Osteoblast (primary cell): ENCODE data around the gene EPS8L2. TPM values are rescaled to one million over a fixed set of nuclear protein-coding genes. Genes with fewer than 3 reads are reported as not detected.

Experiments used
- DNase-seq: peaks from one replicate; pipeline ENCODE4 v3.0.0; 2011; ENCODE audit warnings: low spot score, mixed read lengths; ENCODE audit not compliant: insufficient read length; ENCODE audit errors: missing footprints
- H2AFZ ChIP-seq: 2 replicates; pipeline ENCODE4 v1.6.0; 2011; ENCODE audit warnings: mild to moderate bottlenecking, low read length
- H3K27ac ChIP-seq: 2 replicates; pipeline ENCODE4 v1.5.1; 2011; ENCODE audit warnings: mild to moderate bottlenecking, low read depth, low read length, moderate library complexity
- H3K27me3 ChIP-seq: 2 replicates; pipeline ENCODE4 v1.6.0; 2012; ENCODE audit warnings: mild to moderate bottlenecking, control low read depth, inconsistent platforms, low read length, moderate library complexity; ENCODE audit not compliant: insufficient read depth
- H3K36me3 ChIP-seq: 2 replicates; pipeline ENCODE4 v1.5.1; 2011; ENCODE audit warnings: mild to moderate bottlenecking, low read length, control low read depth, moderate library complexity; ENCODE audit not compliant: insufficient read depth
- H3K4me1 ChIP-seq: 2 replicates; pipeline ENCODE4 v1.5.1; 2011; ENCODE audit warnings: mild to moderate bottlenecking, low read length, control low read depth, moderate library complexity; ENCODE audit not compliant: insufficient read depth
- H3K4me2 ChIP-seq: 2 replicates; pipeline ENCODE4 v1.6.0; 2011; ENCODE audit warnings: mild to moderate bottlenecking, low read length; ENCODE audit not compliant: insufficient read depth
- H3K4me3 ChIP-seq: fragments of 200-600 bp; sonication (generic); 3 replicates; pipeline ENCODE4 v1.5.1; 2012; ENCODE audit warnings: mild to moderate bottlenecking, low read length, inconsistent platforms; ENCODE audit not compliant: insufficient read depth
- H3K79me2 ChIP-seq: 2 replicates; pipeline ENCODE4 v1.6.0; 2012; ENCODE audit warnings: mild to moderate bottlenecking, low read length, control low read depth, inconsistent platforms; ENCODE audit not compliant: insufficient read depth
- H3K9me3 ChIP-seq: 2 replicates; pipeline ENCODE4 v1.5.1; 2011; ENCODE audit warnings: low read depth, low read length, control low read depth
- H4K20me1 ChIP-seq: 2 replicates; pipeline ENCODE4 v1.6.0; 2012; ENCODE audit warnings: mild to moderate bottlenecking, low read length, control low read depth; ENCODE audit not compliant: insufficient read depth
- CTCF ChIP-seq: IDR thresholded peaks from 2 replicates; pipeline ENCODE4 v1.5.1; 2011; ENCODE audit warnings: mild to moderate bottlenecking, low read depth, low read length, moderate library complexity; ENCODE audit errors: extremely low read depth
- total RNA-seq: library from RNA; depleted of rRNA; stranded (reverse); fragments of >200 nt; gene quantifications from 2 replicates; pipeline ENCODE4 v1.2.3, GENCODE V29; 2012

EPS8L2 gene
- total RNA-seq, 1 donor: 29.7 TPM

- peak; percentile 85 for DNase-seq
- Histone ChIP-seq H4K20me1 (peaks cover 25% of the 10 kb centered on the region), H3K4me3 (peak overlapping the region; percentile 90), H3K4me1 (peaks cover 25% of the 10 kb centered on the region), H3K27ac (peak overlapping the region; percentile 93), H3K36me3 (peaks cover 9% of the 10 kb centered on the region), H3K9me3 (no peaks in the 10 kb centered on the region), H2AFZ (peak overlapping the region; percentile 13), H3K4me2 (peak overlapping the region; percentile 97), H3K79me2 (peaks cover 56% of the 10 kb centered on the region), H3K27me3 (no peaks in the 10 kb centered on the region)
- no peak for TF ChIP-seq CTCF
Observed at GRCh38 chr11:748007-748359, 42.0 kb downstream of the EPS8L2 start.

- H3K27ac ChIP-seq: peak overlapping the region; percentile 58
- no peak overlapping the region for H2AFZ ChIP-seq
- peaks cover 27% of the 10 kb centered on the region for H4K20me1 ChIP-seq
- H3K9me3 ChIP-seq: no peaks in the 10 kb centered on the region
- H3K36me3 ChIP-seq: peaks cover 10% of the 10 kb centered on the region
- no peak overlapping the region for H3K4me3 ChIP-seq
- peaks cover 71% of the 10 kb centered on the region for H3K79me2 ChIP-seq
- H3K27me3 ChIP-seq: no peaks in the 10 kb centered on the region
- peak; percentile 69 for DNase-seq
- H3K4me2 ChIP-seq: peak overlapping the region; percentile 30
- TF ChIP-seq CTCF: no peak
- peaks cover 25% of the 10 kb centered on the region for H3K4me1 ChIP-seq
Observed at GRCh38 chr11:749731-750130, 43.7 kb downstream of the EPS8L2 start.

- peak; percentile 25 for DNase-seq
- Histone ChIP-seq H2AFZ (no peak overlapping the region), H3K9me3 (no peaks in the 10 kb centered on the region), H4K20me1 (peaks cover 40% of the 10 kb centered on the region), H3K4me1 (peaks cover 9% of the 10 kb centered on the region), H3K4me3 (no peak overlapping the region), H3K79me2 (peaks cover 39% of the 10 kb centered on the region), H3K27ac (no peak overlapping the region), H3K36me3 (peaks cover 78% of the 10 kb centered on the region), H3K27me3 (no peaks in the 10 kb centered on the region), H3K4me2 (no peak overlapping the region)
- TF ChIP-seq CTCF: no peak
Observed at GRCh38 chr11:760236-760635, 54.2 kb downstream of the EPS8L2 start.

DNA sequence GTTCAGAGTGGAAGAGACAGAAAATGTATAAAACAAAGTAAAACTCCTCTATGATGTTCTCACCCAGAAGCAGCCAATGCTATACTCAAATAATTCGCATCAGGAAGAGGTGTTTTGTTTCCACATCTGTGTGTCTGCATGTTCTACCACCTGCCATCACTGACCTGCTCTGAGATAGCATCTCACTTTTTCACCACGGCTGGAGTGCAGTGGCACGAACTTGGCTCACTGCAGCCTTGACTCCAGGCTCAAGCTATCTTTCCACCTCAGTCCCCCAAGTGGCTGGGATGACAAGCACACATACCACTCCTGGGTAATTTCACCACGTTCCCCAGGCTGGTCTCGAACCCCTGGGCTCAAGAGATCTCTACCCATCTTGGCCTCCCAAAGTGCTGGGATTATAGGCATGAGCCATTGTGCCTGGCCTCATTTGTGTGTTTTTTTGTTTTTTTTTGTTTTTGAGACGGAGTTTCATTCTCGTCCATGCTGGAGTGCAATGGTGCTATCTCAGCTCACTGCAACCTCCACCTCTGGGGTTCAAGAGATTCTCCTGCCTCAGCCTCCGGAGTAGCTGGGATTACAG lies 55.6 kb downstream of the EPS8L2 start:
- no peaks in the 10 kb centered on the region for H3K9me3 ChIP-seq
- TF ChIP-seq CTCF: no peak
- peaks cover 16% of the 10 kb centered on the region for H3K4me1 ChIP-seq
- H3K79me2 ChIP-seq: peaks cover 26% of the 10 kb centered on the region
- peaks cover 76% of the 10 kb centered on the region for H3K36me3 ChIP-seq
- H3K27me3 ChIP-seq: no peaks in the 10 kb centered on the region
- peak overlapping the region; percentile 79 for H3K27ac ChIP-seq
- peak; percentile 3 for DNase-seq
- no peak overlapping the region for H2AFZ ChIP-seq
- no peak overlapping the region for H3K4me2 ChIP-seq
- no peak overlapping the region for H3K4me3 ChIP-seq
- H4K20me1 ChIP-seq: peaks cover 47% of the 10 kb centered on the region
